Hepatocyte (in vitro differentiated cells): ENCODE measurements around the gene NKAIN2.

Experiments
- CTCF ChIP-seq: fragments of 200-600 bp; sonication (generic); IDR thresholded peaks from 2 replicates; pipeline ENCODE4 v1.5.1; 2016; ENCODE audit warnings: antibody characterized with exemption, mild to moderate bottlenecking; ENCODE audit not compliant: poor library complexity
- EZH2 ChIP-seq: fragments of 200-600 bp; sonication (generic); IDR thresholded peaks from 2 replicates; pipeline ENCODE4 v1.6.1; 2016; ENCODE audit warnings: antibody characterized with exemption, mild to moderate bottlenecking, borderline replicate concordance
- EZH2phosphoT487 ChIP-seq: fragments of 200-600 bp; sonication (generic); IDR thresholded peaks from one replicate; pipeline ENCODE4 v1.6.1; 2018; ENCODE audit warnings: antibody characterized with exemption, mild to moderate bottlenecking, low read depth, moderate library complexity; ENCODE audit not compliant: unreplicated experiment, severe bottlenecking

- TF ChIP-seq CTCF (no peak), EZH2 (no peak), EZH2phosphoT487 (no peak)
Observed at GRCh38 chr6:124319410-124319809, 515.7 kb downstream of the NKAIN2 start.
